Dermis blood vessel endothelial cell (primary cell): ENCODE data around the gene TP53BP1. TPM values are rescaled to one million over a fixed set of nuclear protein-coding genes. Genes with fewer than 3 reads are reported as not detected.

ENCODE experiments used
- total RNA-seq: library from RNA; depleted of rRNA; stranded (reverse); fragments of >200 nt; gene quantifications from 2 replicates; pipeline ENCODE4 v1.2.3, GENCODE V29; 2014

TP53BP1 gene
- total RNA-seq, 1 donor from 2014 or later, result 62.6 TPM

Other genes starting within 250 kb of the TP53BP1 start
- not detected in 2 replicates for gene TGM5, start 226.2 kb downstream of the TP53BP1 start, total RNA-seq
- gene TGM7, start 190.9 kb downstream of the TP53BP1 start, total RNA-seq, result not detected in 2 replicates
- gene LCMT2, start 162.6 kb downstream of the TP53BP1 start, total RNA-seq, result 6.3 and 8.3 TPM in 2 replicates
- 19.9 and 31.3 TPM in 2 replicates for gene ZSCAN29, start 122.1 kb downstream of the TP53BP1 start, total RNA-seq
- gene TUBGCP4, start 122.1 kb downstream of the TP53BP1 start, total RNA-seq, result 15.3 and 15.7 TPM in 2 replicates
- gene MAP1A, start 24.5 kb upstream of the TP53BP1 start, total RNA-seq, result 0.33 and 0.34 TPM in 2 replicates
- 8.8 and 15.0 TPM in 2 replicates for gene PPIP5K1, start 97.1 kb upstream of the TP53BP1 start, total RNA-seq
- not detected in 2 replicates for gene CKMT1B, start 100.9 kb upstream of the TP53BP1 start, total RNA-seq
- gene STRC, start 125.6 kb upstream of the TP53BP1 start, total RNA-seq, result 0.33 TPM in 1 of 2 replicates, not detected in the other
- 0.17 and 0.33 TPM in 2 replicates for gene CATSPER2, start 155.7 kb upstream of the TP53BP1 start, total RNA-seq
- gene CKMT1A, start 200.7 kb upstream of the TP53BP1 start, total RNA-seq, result not detected in 2 replicates